ENCODE results near the gene AOPEP.

GRCh38 chr9:94717761-94718160 lies 8.7 kb upstream of the AOPEP start:
- TF ChIP-seq EZH2phosphoT487 (conservative IDR thresholded peaks at IDR 0.05; ENCODE audit: low read length): no peak
- TF ChIP-seq CTCF (IDR thresholded peaks at IDR 0.05; ENCODE audit: insufficient read depth, low read length, poor library complexity, severe bottlenecking): no peak

Measured in SU-DHL-6 (cell line).